Chondrocyte (in vitro differentiated cells): ENCODE data around the gene IL1RL2. TPM values are rescaled to one million over a fixed set of nuclear protein-coding genes. Genes with fewer than 3 reads are reported as not detected.

Source experiments
- DNase-seq: peaks from one replicate; pipeline ENCODE4 v3.0.0; 2021; ENCODE audit warnings: mixed read lengths, low spot score
- H3K27ac Mint-ChIP-seq: one replicate; pipeline ENCODE4 v1.8.0; 2021; ENCODE audit warnings: mild to moderate bottlenecking, moderate library complexity, mixed read lengths; ENCODE audit not compliant: unreplicated experiment
- H3K27me3 Mint-ChIP-seq: 2 replicates; pipeline ENCODE4 v1.8.0; 2021; ENCODE audit warnings: low read depth, mixed read lengths
- H3K36me3 Mint-ChIP-seq: 2 replicates; pipeline ENCODE4 v1.8.0; 2021; ENCODE audit warnings: low read depth, mixed read lengths
- H3K4me1 Mint-ChIP-seq: 2 replicates; pipeline ENCODE4 v1.8.0; 2021; ENCODE audit warnings: low read depth, mild to moderate bottlenecking, mixed read lengths
- H3K4me3 Mint-ChIP-seq: one replicate; pipeline ENCODE4 v1.8.0; 2021; ENCODE audit warnings: mild to moderate bottlenecking, moderate library complexity, mixed read lengths; ENCODE audit not compliant: unreplicated experiment
- H3K9me3 Mint-ChIP-seq: 2 replicates; pipeline ENCODE4 v1.8.0; 2021; ENCODE audit warnings: low read depth, mixed read lengths
- CTCF ChIP-seq: fragments of 200-600 bp; sonication (generic); IDR thresholded peaks from 2 replicates; pipeline ENCODE4 v1.5.0; 2021; ENCODE audit warnings: antibody characterized with exemption, mild to moderate bottlenecking, moderate library complexity
- total RNA-seq: library from RNA; stranded (reverse); gene quantifications from 3 replicates; pipeline ENCODE4 v1.2.1, GENCODE V29; 2021

The IL1RL2 gene
- total RNA-seq, 1 donor from 2014 or later: 0.07 TPM

- H3K36me3 Mint-ChIP-seq: no peaks in the 10 kb centered on the region
- peaks cover 22% of the 10 kb centered on the region for H3K27me3 Mint-ChIP-seq
- TF ChIP-seq CTCF: no peak
- H3K27ac Mint-ChIP-seq: no peak overlapping the region
- no peak overlapping the region for H3K4me3 Mint-ChIP-seq
- DNase-seq: no peak
- no peaks in the 10 kb centered on the region for H3K9me3 Mint-ChIP-seq
- H3K4me1 Mint-ChIP-seq: no peaks in the 10 kb centered on the region
Observed at GRCh38 chr2:102278720-102279390, 92.0 kb downstream of the IL1RL2 start.

- no peak for TF ChIP-seq CTCF
Observed at GRCh38 chr2:102279391-102279735, 92.5 kb downstream of the IL1RL2 start.

DNA sequence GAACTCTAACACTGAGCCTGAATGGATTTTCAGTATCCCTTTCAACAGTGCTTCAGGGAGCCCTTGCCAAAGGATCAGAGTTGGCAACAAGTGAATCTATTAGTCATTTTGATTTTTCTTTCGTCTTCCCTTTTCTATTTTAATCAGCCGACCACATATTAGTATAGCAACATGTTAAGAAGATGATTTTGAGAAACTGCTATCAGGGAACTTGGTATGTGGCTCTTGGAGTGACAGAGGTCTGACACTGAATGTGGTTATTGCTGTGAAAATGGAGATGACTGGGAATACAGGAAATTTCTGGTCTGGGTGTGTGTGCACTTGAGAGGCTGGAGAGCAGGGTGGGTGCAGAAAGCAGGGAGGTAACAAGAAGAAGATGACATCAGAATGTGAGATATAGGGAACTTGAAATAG lies 95.9 kb downstream of the IL1RL2 start:
- no peak overlapping the region for H3K27ac Mint-ChIP-seq

More at GRCh38 chr2:102279391-102279735, 92.5 kb downstream of the IL1RL2 start:
- no peak for DNase-seq
- H3K9me3 Mint-ChIP-seq: no peaks in the 10 kb centered on the region
- H3K4me1 Mint-ChIP-seq: no peaks in the 10 kb centered on the region
- H3K36me3 Mint-ChIP-seq: no peaks in the 10 kb centered on the region
- no peak overlapping the region for H3K27ac Mint-ChIP-seq
- H3K27me3 Mint-ChIP-seq: peaks cover 22% of the 10 kb centered on the region
- no peak overlapping the region for H3K4me3 Mint-ChIP-seq

GRCh38 chr2:102283996-102284395 lies 97.2 kb downstream of the IL1RL2 start:
- Mint-ChIP-seq H3K27ac (no peak overlapping the region), H3K36me3 (no peaks in the 10 kb centered on the region), H3K27me3 (peaks cover 8% of the 10 kb centered on the region), H3K4me3 (no peak overlapping the region), H3K4me1 (no peaks in the 10 kb centered on the region), H3K9me3 (no peaks in the 10 kb centered on the region)
- no peak for DNase-seq
- no peak for TF ChIP-seq CTCF

More for the DNA sequence above, 95.9 kb downstream of the IL1RL2 start:
- Mint-ChIP-seq H3K9me3 (no peaks in the 10 kb centered on the region), H3K4me3 (no peak overlapping the region), H3K36me3 (no peaks in the 10 kb centered on the region), H3K4me1 (no peaks in the 10 kb centered on the region), H3K27me3 (peaks cover 7% of the 10 kb centered on the region)
- DNase-seq: no peak
- no peak for TF ChIP-seq CTCF

- Mint-ChIP-seq H3K4me1 (no peaks in the 10 kb centered on the region), H3K36me3 (no peaks in the 10 kb centered on the region), H3K27ac (no peak overlapping the region), H3K4me3 (no peak overlapping the region), H3K27me3 (peaks cover 9% of the 10 kb centered on the region), H3K9me3 (no peaks in the 10 kb centered on the region)
- TF ChIP-seq CTCF: no peak
- DNase-seq: no peak
Observed at GRCh38 chr2:102284611-102285010, 97.8 kb downstream of the IL1RL2 start.
